Stimulated activated CD4-positive, alpha-beta T cell treated with anti-CD3 and anti-CD28 coated beads, TNF-alpha, amount 100 ng/mL, for 4 hours (primary cell): ENCODE measurements around the gene TP53.

Source experiments
- DNase-seq, 3 experiments: peaks; one replicate each; pipeline ENCODE4 v3.0.0-alpha.2; 2020; ENCODE audit warnings: low read depth in 3 of 3

Gene TP53

DNA sequence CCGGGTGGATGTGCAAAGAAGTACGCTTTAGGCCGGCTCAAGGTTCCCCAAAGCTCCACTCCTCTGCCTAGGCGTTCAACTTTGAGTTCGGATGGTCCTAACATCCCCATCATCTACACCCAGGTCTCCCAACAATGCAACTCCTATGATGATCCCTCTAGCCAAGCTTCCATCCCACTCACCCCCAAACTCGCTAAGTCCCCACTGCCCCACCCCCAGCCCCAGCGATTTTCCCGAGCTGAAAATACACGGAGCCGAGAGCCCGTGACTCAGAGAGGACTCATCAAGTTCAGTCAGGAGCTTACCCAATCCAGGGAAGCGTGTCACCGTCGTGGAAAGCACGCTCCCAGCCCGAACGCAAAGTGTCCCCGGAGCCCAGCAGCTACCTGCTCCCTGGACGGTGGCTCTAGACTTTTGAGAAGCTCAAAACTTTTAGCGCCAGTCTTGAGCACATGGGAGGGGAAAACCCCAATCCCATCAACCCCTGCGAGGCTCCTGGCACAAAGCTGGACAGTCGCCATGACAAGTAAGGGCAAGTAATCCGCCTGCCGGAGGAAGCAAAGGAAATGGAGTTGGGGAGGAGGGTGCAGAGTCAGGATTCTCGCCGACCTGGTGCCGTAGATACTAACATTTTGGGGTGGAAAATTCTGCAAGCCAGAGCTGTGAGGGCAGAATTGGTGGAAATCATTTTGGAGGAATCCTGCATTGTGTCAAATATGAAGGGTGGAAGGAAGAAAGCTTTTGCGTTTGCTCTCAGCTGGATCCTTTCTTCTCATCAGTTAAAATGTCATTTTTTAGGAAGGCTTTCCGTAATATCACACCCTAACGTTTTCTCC lies at the start of gene TP53:
Gene TP53 (minus strand): TSS at position 419 of the 836 bp plus-strand sequence. CDS start 10,896 bp downstream, outside the sequence.
- DNase-seq = peak; percentile 57 to 80 (median 75)

DNA sequence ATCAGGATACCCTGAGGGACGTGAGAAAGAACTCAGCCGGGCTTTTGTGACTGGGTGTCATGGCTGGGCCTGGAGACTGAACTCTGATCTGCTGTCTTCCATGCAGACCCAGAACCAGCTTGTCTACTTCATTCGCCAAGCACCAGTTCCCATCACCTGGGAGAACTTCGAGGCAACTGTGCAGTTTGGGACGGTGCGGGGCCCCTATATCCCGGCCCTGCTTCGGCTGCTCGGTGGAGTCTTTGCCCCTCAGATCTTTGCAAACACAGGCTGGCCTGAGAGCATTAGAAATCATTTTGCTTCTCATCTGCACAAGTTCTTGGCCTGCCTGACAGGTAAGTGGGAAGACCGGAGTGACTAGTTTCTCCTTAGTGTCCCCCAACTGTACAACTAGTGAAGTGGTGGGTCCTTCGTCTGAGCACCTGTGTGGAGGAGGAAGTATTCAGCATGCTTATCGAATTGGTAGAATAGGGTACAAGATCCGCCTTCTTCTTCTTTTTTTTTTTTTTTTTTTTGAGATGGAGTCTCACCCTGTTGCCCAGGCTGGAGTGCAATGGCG lies 45.8 kb upstream of the TP53 start:
- no peak for DNase-seq

DNA sequence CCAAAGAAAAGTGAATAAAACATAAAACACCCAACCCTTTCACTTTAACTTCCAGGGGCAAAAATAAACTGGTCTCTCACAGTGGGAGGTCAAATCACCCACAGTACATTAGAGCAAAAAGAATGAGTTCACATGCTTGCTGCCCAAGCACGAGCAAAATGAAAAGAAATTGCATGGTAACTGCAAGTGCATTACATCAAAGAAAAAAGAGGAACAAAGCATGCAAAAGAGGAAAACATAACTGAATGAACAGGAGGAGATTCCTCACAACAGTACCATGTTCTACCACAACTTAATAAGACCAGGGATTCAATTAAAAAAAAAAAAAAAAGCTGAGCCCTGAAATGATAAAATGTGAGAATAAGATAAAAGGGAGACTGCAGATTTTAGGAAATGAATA lies 42.5 kb upstream of the TP53 start:
- no peak for DNase-seq

DNA sequence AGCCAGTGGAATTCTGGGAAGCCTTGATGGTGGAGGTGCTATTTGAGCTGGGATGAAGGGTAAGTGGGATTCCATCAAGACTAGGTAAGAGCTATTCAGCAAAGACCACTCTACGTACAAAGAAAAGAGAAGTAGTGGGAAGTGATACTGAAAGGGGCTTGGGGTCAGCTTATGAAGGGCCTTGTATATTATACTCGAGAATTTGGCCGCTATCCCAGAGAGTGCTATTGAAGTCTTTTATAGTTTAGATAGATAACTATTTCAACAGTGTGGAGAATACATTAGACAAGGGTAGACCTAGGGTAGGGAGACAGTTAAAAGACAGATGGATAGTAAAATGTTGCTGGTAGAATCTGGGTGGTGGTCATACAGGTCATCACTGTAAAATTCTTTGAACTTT lies 40.6 kb upstream of the TP53 start:
- no peak for DNase-seq

DNA sequence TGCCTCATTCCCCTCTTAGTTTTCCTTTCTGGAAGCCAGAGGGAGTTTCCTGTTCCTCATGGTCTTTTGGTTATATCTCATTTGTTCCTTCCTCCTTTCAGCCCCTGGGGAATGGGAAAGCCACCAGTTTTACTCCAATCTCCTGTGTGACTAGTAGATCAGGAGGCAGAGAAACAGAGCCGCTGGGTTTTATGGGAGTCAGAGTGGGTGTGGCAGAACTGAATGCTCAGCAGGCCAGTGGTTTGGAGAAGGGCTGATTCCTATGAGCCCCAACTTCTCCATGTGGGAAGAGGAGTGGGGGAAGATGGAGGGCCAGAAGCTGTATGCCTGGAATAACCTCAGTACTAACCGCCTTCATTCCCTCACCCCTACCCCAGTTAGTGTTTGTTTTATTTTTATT lies 34.3 kb upstream of the TP53 start:
- DNase-seq = no peak

DNA sequence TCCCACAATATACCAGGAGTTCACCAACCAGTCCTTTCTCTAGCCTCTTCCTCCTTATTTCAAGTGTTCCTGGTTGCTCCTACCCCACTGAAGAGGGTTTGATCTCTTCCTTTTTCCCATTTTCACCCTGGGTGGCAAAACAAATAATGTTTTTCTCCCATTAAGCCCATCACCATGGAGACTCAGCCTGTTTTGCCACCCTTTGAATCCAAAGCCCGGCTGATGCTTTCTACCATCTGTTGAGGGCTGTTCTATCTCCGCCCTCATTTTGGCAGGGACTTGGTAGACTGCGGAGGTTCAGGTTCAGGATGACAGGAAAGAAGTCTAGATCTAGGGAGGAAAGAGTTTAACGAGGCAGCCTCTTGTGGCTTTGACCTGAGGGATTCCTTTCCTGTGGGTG lies 32.8 kb upstream of the TP53 start:
- DNase-seq = no peak

DNA sequence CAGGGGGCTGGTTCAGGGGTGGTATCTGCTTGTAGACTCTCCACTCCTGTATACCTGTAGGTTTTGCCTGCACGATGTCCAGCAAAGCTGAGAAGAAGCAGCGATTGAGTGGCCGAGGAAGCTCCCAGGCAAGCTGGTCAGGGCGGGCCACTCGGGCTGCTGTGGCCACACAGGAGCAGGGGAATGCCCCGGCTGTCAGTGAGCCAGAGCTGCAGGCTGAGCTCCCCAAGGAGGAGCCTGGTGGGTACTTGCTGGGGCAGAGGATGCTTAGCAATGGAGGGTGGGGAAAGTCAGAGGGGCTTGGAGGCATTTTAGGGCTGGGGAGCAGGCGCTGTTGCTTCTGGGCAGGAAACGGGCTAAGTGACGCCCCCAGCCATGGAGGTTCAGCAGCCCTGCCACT lies 32.4 kb upstream of the TP53 start:
- DNase-seq = no peak

DNA sequence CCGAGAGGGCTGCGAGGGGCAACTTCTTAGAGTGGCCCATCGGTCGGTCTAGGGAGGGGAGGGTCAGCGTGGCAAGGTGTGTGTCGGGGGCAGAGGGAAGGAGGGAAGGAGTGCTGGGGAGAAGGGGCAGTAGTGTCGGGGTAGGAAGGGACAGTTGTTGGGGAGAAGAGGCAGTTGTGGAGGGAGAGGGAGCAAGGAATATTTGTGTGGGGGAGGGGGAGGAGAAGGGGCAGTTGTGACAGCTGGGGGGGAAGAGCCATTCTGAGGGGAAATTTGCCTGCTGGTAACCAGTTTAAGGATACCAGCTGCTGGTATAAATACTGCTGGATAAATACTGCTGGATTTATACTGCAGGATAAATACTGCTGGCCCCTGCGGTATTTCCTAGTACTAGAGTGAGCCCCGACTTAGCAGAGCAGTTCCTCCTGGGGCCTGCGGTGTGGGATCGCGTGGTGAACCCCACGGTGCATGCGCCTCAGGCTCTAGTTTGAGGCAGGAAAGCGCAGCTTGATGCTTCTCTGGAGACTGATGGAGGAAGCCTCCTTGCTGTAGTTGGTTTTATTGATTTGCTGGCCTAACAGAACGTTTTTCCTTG lies 30.6 kb upstream of the TP53 start:
- DNase-seq = no peak

DNA sequence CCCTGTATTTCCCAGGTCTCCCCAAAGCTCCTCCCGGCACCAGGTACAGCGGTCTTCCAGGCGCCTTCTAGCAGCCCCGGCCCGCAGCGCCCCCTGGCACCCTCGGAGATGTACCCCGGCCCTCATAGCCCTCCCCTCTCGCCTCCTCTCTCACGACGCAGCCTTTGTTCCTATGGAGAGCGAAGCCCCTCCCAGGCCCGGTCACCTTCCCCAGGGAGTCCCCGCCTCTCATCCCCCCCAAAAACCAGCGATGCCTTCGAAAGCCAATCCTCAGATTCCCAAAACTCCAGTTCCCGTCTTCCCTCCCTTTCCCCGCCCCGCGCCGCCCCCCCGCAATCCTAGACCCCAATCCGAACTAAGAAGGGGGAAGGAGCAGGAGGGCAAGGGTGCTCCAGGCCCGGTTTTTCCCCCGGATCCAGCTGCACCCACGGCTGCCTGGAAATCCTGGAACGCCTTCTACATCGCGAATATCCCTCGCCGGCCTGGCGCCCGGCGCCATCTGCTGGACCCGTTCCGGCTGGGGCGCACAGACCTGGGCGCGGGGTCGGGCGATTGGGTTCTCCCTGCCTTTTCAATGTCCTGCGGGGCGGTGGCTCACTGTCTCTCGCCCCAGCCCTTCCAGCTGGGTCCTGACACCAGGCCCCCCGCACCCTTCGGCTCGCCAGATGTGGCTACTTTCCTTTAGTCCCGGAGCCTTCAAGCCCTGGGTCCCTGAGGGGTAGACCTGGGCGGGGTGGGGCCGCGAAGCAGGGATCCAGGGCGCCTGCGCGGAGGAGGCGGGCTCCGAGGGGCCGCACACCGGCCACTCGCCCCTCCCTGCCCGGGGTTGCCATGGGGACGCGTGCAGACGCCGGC lies 29.8 kb upstream of the TP53 start, which contains the start of gene DNAH2:
Gene DNAH2 (plus strand): TSS at position 844 of the 855 bp plus-strand sequence. CDS start 1,991 bp downstream, outside the sequence.
- DNase-seq = peak in 1 of 3 experiments; percentile 27

DNA sequence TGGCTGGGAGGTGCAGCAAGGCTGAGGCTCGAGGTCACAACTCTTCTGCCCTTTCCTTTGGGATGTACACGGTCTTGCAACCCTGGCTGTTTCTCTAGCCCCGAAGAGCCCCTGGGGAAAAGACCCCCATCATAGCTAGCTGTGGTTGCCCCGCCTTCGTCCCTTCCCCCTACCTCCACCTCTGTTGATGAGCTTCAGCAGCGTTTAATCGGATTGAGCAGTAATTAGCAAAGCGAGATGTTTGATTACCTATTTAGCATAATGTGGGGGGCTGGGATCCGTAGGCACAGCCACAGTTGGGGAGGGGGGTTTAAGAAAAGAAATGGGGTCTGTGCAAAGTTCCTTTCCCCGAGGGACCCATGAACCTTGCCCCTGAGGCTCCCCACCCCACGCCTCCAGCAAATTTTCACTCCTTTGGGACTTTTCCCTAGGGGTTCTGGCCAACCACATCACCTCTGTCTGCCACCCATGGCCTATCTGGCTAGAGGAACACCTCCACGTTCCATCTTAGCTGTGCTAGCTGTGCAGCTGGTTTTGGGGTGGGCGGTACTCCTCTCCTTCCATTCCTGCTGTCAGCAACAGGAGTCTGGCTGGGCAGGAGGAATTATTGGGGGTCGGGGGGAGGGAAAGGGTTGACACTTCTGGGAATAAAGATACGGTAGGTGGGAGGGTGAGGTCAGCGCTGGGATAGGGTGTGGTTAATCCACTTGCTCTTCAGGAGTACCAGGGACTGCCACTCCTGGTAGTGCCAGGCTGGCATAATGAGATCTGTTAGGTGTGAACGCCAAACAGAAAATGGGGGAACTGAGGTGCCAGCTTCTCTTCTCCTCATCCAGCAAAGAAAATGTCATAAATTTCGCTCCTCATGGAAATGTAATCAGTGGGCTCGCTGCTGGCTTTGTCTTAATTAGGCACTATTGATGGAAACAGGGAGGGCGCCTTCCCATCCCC lies 28.9 kb upstream of the TP53 start:
- DNase-seq = no peak

DNA sequence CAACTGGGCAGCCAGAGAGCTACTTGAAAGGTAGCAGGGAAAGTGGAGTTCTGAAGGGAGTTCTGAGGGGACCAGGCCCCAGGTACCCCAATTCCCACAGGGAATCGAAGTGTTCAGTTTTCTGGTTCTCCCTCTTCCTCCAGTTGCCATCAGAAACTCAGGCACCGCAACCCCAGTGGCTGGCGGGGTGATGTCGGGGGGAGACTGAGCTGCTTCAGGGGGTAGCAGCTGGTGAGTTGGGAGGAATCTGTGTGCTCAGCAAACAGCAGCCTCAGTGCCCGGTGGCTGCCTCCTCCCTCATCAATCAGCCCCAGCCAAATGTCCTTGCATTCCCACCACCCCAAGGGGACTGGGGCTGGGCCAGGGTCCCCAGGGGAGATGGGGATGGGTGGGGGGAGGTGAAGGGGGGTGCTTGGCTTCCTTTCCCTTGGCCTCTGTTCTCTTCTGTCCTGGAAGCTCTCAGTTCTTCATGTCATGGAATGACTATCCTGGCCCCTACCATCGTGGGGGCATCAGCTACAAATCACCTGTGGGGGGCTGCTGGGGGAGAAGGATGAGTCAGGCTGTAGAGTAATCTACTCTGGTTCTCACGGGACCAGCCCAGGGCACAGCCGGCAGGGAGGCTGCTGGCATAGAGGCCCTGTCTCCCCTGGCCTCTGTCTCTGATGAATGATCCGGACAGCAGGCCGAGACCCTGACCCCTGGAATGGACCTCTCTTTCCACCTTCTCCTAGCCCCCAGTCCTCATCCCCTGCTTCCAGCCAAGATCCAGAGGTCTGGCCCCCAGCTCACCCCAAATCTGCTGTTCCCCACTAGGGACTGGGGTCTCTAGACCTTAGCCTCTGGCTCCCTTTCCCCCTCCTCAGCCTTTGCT lies 27.7 kb upstream of the TP53 start:
- no peak for DNase-seq

DNA sequence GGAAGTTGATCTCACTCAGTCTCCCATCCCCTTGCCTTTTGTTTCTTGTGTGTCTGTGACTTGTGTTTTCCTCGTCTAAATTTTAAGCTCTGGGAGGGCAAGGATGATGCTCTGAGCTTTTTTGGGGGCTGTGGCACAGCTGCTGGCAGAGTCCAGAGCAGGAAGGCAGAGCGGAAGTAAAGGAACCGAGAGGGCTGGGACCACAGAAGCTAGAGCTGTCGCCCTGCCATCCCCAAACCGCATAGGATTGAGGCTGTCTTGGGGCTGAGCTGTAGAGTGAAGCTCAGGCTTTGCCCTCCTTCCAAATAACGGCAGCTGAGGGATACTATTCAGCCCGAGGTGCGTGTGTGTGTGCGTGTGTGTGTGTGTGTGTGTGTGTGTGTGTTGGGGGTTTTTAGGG lies 26.5 kb upstream of the TP53 start:
- DNase-seq = no peak

DNA sequence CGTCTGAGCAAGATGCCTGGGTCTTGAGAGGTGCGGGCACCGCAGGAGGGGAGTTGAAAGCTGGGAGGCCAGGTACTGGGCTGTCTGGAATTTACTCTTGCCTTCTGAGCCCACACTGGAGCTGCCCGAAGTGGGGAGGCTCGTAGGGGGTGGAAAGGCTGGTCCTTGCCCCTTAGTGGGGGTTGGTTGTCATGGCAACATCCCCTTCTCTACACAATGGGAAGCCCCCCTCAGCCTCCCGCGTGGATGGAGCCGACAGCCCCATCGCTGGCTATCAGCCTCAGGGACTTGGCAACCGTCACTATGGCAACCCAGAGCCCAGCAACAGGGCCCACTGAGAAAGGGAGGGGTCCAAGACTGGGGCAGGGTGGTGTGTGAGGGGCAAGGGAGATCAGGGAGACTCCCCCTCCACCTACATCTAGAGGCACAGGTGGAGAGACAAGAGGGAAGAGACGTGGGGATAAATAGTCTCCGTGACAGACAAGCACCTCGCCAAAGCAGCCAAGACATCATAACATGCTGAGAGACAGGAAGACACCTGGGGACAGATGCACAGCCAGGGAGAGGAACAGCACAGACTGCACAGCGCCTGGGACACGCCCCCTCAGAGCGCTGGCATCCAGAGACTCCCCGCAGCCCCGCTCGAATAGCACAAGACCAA lies 25.0 kb upstream of the TP53 start:
- DNase-seq = no peak

DNA sequence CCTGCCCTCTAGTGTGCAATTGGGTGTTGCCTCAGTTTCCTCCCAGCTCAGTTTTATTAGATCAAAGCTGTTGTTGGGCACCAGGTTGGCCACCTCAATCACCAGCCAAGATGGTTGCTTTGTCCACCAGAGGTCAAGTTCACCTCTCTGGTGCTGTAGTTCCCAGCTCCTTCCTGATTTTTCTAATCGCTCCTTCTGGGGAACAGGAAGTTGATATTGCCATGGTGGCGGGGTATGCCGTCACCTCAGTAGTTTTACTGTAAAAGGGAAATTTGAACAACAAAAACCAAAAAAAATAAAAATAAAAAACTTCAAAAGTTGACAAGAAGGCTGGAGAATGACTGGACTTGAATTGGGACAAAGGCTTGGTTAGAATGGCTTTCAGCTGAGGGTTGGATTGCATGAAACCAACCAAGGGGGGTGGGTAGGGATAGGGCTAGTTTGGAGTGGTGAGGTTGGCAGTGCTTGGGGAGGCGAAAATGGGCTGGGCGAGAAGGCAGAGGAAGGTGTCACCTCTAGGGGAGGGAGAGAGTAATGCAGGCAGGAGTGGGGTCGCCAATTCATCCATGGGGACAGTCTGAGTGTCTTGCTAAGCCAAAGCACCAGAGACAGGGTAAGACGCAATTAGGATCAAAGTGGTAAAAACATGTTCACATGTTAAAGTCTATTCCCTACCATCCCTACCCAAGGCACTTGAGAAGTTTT lies 23.9 kb upstream of the TP53 start:
- DNase-seq = no peak

DNA sequence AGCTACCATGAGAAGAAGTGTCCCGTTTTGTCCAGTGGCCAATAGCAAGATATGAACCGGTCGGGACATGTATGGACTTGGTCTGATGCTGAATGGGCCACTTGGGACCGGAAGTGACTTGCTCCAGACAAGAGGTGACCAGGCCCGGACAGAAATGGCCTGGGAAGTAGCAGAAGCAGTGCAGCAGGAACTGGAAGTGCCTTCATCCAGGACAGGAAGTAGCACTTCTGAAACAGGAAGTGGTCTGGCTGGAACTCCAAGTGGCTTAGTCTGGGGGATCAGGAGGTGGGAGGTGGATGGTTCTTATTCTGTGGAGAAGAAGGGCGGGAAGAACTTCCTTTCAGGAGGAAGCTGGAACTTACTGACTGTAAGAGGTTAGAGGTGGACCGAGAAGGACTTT lies 23.0 kb upstream of the TP53 start:
- DNase-seq = no peak

DNA sequence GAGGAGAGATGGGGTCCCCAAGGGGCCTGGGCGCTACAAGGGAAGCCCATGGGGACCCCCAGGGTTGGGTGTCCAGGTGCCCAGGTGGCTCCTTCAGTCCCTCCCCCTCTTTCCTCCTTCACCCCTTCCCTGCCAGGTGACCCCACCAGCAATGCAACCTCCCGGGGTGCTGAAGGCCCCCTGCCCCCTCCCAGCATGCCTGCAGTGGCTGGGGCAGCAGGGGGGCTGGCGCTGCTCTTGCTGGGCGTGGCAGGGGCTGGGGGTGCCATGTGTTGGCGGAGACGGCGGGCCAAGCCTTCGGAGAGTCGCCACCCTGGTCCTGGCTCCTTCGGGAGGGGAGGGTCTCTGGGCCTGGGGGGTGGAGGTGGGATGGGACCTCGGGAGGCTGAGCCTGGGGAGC lies 21.7 kb upstream of the TP53 start:
- no peak for DNase-seq

DNA sequence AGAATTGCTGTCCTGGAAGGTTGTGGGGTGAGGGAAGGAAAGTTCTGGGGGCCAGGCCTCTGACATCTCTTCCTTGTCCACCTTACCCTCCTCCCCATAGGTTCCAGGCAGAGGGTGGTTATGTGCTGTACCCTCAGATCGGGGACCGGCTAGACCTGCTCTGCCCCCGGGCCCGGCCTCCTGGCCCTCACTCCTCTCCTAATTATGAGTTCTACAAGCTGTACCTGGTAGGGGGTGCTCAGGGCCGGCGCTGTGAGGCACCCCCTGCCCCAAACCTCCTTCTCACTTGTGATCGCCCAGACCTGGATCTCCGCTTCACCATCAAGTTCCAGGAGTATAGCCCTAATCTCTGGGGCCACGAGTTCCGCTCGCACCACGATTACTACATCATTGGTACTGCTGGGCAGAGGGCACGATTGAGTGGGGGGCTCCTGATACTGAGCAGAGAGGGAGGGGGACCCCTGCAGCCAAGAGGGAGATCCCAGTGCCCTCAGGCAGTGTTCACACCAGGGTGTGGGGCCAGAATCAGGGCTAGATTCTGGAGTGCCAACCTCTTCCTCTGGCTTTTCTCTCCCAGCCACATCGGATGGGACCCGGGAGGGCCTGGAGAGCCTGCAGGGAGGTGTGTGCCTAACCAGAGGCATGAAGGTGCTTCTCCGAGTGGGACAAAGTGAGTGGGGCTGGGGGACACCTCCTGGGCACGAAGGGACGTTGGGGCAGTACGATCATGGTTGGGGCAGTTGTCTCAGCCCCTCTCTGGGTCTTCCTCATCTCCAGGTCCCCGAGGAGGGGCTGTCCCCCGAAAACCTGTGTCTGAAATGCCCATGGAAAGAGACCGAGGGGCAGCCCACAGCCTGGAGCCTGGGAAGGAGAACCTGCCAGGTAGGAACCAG lies 20.8 kb upstream of the TP53 start:
- no peak for DNase-seq

DNA sequence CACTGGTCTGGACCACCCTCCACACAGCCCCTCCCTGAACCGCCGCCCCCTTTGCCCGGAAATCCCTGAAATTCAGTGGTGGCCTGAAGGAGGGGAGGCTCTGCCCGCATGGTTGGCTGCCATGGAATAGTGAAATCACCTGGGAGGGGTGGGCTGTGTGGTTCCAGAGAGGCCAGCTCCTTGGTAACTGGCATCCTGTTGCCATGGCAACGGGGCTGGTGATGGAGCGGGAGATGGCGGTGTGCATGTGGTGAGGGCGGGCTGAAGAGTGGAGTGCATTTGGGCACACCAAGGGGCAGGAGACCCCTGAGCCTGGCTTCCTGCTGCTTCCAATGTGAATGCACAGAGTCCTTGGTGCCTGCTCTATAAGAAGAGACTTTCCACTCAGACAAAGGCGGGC lies 20.2 kb upstream of the TP53 start:
- DNase-seq = no peak
